ENCODE results near the gene PRKG1.

The PRKG1 gene

GRCh38 chr10:52029628-52030027, 955.3 kb downstream of the PRKG1 start:
- H3K4me3 ChIP-seq (ENCODE audit: low read length), result no peak overlapping the region
- no peaks in the 10 kb centered on the region for H3K9me3 ChIP-seq (ENCODE audit: insufficient read depth, low read length)
- no peaks in the 10 kb centered on the region for H3K4me1 ChIP-seq (ENCODE audit: low read length)
- H3K27me3 ChIP-seq (ENCODE audit: low read depth, low read length), result no peaks in the 10 kb centered on the region
- no peak overlapping the region for H3K27ac ChIP-seq (ENCODE audit: low read length)
- no peak overlapping the region for H2AFZ ChIP-seq (ENCODE audit: low read depth, low read length)
- H3K4me2 ChIP-seq (ENCODE audit: low read length), result no peak overlapping the region
- H4K20me1 ChIP-seq (ENCODE audit: insufficient read depth, low read length), result no peaks in the 10 kb centered on the region
- H3K36me3 ChIP-seq (replicated peaks; ENCODE audit: low read depth, low read length), result no peaks in the 10 kb centered on the region
- TF ChIP-seq, protein P1, sequence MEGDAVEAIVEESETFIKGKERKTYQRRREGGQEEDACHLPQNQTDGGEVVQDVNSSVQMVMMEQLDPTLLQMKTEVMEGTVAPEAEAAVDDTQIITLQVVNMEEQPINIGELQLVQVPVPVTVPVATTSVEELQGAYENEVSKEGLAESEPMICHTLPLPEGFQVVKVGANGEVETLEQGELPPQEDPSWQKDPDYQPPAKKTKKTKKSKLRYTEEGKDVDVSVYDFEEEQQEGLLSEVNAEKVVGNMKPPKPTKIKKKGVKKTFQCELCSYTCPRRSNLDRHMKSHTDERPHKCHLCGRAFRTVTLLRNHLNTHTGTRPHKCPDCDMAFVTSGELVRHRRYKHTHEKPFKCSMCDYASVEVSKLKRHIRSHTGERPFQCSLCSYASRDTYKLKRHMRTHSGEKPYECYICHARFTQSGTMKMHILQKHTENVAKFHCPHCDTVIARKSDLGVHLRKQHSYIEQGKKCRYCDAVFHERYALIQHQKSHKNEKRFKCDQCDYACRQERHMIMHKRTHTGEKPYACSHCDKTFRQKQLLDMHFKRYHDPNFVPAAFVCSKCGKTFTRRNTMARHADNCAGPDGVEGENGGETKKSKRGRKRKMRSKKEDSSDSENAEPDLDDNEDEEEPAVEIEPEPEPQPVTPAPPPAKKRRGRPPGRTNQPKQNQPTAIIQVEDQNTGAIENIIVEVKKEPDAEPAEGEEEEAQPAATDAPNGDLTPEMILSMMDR (IDR thresholded peaks at IDR 0.05; ENCODE audit: low read depth, low read length), result no peak
- no peak for TF ChIP-seq EZH2phosphoT487 (IDR thresholded peaks at IDR 0.05; ENCODE audit: low read depth)
- no peaks in the 10 kb centered on the region for H3K79me2 ChIP-seq (ENCODE audit: low read length)
- no peak overlapping the region for H3K9ac ChIP-seq (ENCODE audit: low read length)

DNA sequence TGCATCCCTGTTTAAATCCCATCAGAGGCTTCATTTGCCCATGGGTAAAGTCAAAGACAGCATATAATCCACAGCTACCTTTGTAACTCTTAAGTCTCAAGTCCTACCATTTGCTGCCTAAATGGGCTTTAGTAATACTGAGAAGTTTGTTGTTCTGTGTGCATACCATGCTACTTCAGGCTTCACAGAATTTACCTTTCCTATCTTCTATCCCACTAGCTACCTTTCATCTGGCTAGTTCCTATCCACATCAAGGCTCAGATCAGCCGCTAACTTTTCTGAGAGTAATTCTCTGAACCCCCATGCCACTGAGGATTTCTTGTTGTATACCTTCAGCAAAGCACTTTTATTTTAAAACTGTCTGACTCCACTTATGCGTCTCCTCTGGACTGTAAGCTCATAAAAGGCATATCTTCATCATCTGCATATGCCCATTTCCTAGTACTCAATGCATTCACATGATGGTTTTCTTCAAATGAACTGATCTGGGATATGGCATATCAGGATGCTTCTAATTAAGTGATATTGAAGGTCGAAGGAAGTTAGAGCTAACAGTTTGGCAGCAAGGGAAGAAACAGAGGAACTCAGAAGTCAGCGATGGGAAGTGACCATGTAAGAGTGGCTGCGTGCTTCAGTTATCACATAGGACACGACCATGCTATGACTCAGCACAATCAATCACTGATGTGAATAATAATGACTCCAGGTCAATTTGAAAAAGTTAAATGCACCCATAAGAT, 955.9 kb downstream of the PRKG1 start:
- TF ChIP-seq, protein P1 (IDR thresholded peaks at IDR 0.05; ENCODE audit: low read depth, low read length), result no peak
- TF ChIP-seq EZH2phosphoT487 (IDR thresholded peaks at IDR 0.05; ENCODE audit: low read depth), result no peak
- no peak overlapping the region for H3K4me2 ChIP-seq (ENCODE audit: low read length)

GRCh38 chr10:52030975-52031374, 956.7 kb downstream of the PRKG1 start:
- H3K27me3 ChIP-seq (ENCODE audit: low read depth, low read length), result no peaks in the 10 kb centered on the region
- TF ChIP-seq EZH2phosphoT487 (IDR thresholded peaks at IDR 0.05; ENCODE audit: low read depth), result no peak
- TF ChIP-seq, protein P1 (IDR thresholded peaks at IDR 0.05; ENCODE audit: low read depth, low read length), result no peak
- no peaks in the 10 kb centered on the region for H3K79me2 ChIP-seq (ENCODE audit: low read length)
- H3K9me3 ChIP-seq (ENCODE audit: insufficient read depth, low read length), result no peaks in the 10 kb centered on the region
- no peak overlapping the region for H2AFZ ChIP-seq (ENCODE audit: low read depth, low read length)
- no peak overlapping the region for H3K4me3 ChIP-seq (ENCODE audit: low read length)
- no peaks in the 10 kb centered on the region for H3K4me1 ChIP-seq (ENCODE audit: low read length)
- no peak overlapping the region for H3K4me2 ChIP-seq (ENCODE audit: low read length)
- H3K27ac ChIP-seq (ENCODE audit: low read length), result no peak overlapping the region
- H4K20me1 ChIP-seq (ENCODE audit: insufficient read depth, low read length), result no peaks in the 10 kb centered on the region
- no peak overlapping the region for H3K9ac ChIP-seq (ENCODE audit: low read length)
- no peaks in the 10 kb centered on the region for H3K36me3 ChIP-seq (replicated peaks; ENCODE audit: low read depth, low read length)

More for the DNA sequence above, 955.9 kb downstream of the PRKG1 start:
- Histone ChIP-seq H2AFZ (ENCODE audit: low read depth, low read length) (no peak overlapping the region), H3K36me3 (replicated peaks; ENCODE audit: low read depth, low read length) (no peaks in the 10 kb centered on the region), H3K4me3 (ENCODE audit: low read length) (no peak overlapping the region), H3K9me3 (ENCODE audit: insufficient read depth, low read length) (no peaks in the 10 kb centered on the region), H3K4me1 (ENCODE audit: low read length) (no peaks in the 10 kb centered on the region), H3K9ac (ENCODE audit: low read length) (no peak overlapping the region), H3K27ac (ENCODE audit: low read length) (no peak overlapping the region), H3K27me3 (ENCODE audit: low read depth, low read length) (no peaks in the 10 kb centered on the region), H4K20me1 (ENCODE audit: insufficient read depth, low read length) (no peaks in the 10 kb centered on the region), H3K79me2 (ENCODE audit: low read length) (no peaks in the 10 kb centered on the region)

DNA sequence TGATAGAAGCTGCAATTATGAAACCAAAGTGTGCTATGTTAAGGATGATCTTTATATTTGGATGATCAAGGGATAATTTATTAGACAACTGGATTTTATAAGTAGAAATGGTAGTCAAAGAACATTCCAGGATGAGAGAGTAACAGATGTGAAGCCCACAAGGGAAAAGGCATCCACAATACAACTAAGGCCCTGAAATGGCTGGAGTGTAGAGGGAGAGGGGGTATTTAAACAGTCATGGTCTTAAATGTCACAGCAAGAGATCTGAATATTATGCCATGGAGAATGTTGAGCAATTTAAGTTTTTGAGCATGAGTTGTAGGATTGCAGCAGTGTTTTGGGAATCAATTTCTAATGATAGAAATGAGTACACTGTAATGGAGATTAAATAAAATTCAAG, 957.5 kb downstream of the PRKG1 start:
- no peak overlapping the region for H3K9ac ChIP-seq (ENCODE audit: low read length)
- no peak overlapping the region for H3K4me3 ChIP-seq (ENCODE audit: low read length)
- H3K4me1 ChIP-seq (ENCODE audit: low read length), result no peaks in the 10 kb centered on the region
- no peak overlapping the region for H2AFZ ChIP-seq (ENCODE audit: low read depth, low read length)
- H3K36me3 ChIP-seq (replicated peaks; ENCODE audit: low read depth, low read length), result no peaks in the 10 kb centered on the region
- no peak overlapping the region for H3K4me2 ChIP-seq (ENCODE audit: low read length)
- H3K27me3 ChIP-seq (ENCODE audit: low read depth, low read length), result no peaks in the 10 kb centered on the region
- H4K20me1 ChIP-seq (ENCODE audit: insufficient read depth, low read length), result no peaks in the 10 kb centered on the region
- H3K27ac ChIP-seq (ENCODE audit: low read length), result no peak overlapping the region
- no peaks in the 10 kb centered on the region for H3K79me2 ChIP-seq (ENCODE audit: low read length)
- H3K9me3 ChIP-seq (ENCODE audit: insufficient read depth, low read length), result no peaks in the 10 kb centered on the region
- no peak for TF ChIP-seq EZH2phosphoT487 (IDR thresholded peaks at IDR 0.05; ENCODE audit: low read depth)
- TF ChIP-seq, protein P1 (IDR thresholded peaks at IDR 0.05; ENCODE audit: low read depth, low read length), result no peak

Measured in OCI-LY3 (cell line).